Fibroblast of pulmonary artery (primary cell): Measurements from ENCODE around the gene NAB2.

Source experiments
- DNase-seq: peaks from one replicate; pipeline ENCODE4 v3.0.0-alpha.2; 2010; ENCODE audit warnings: low read depth
- H3K4me3 ChIP-seq: replicated peaks from 2 replicates; pipeline ENCODE4 v1.5.1; 2011; ENCODE audit warnings: low read depth, mild to moderate bottlenecking, control low read depth, low read length, moderate library complexity
- TF ChIP-seq, protein P1 (sequence below): IDR thresholded peaks from 2 replicates; pipeline ENCODE4 v1.5.1; 2011; ENCODE audit warnings: mild to moderate bottlenecking, control low read depth, low read length, inconsistent platforms; ENCODE audit errors: missing control alignments

NAB2 gene

GRCh38 chr12:57091638-57092528 lies 3.0 kb downstream of the NAB2 start:
- TF ChIP-seq, protein P1, sequence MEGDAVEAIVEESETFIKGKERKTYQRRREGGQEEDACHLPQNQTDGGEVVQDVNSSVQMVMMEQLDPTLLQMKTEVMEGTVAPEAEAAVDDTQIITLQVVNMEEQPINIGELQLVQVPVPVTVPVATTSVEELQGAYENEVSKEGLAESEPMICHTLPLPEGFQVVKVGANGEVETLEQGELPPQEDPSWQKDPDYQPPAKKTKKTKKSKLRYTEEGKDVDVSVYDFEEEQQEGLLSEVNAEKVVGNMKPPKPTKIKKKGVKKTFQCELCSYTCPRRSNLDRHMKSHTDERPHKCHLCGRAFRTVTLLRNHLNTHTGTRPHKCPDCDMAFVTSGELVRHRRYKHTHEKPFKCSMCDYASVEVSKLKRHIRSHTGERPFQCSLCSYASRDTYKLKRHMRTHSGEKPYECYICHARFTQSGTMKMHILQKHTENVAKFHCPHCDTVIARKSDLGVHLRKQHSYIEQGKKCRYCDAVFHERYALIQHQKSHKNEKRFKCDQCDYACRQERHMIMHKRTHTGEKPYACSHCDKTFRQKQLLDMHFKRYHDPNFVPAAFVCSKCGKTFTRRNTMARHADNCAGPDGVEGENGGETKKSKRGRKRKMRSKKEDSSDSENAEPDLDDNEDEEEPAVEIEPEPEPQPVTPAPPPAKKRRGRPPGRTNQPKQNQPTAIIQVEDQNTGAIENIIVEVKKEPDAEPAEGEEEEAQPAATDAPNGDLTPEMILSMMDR = no peak
- peak overlapping the region; percentile 94 for H3K4me3 ChIP-seq

DNA sequence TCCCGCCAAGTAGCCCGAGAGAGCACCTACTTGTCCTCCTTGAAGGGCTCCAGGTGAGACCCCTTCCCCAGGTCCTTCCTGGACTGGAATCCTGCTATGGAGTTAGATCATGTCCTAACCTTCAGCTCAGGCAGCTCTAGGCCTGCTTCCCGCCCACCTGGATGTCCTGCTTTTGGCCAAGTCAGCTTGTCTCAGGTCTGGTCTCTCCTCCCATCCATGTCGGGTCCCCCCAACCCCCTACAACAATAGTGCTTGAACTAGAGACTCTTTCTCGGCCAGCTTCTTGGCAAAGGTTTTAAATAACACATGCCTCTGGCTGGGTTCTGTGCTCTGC lies 3.6 kb downstream of the NAB2 start:
- DNase-seq = no peak
- peak overlapping the region; percentile 21 for H3K4me3 ChIP-seq
- TF ChIP-seq, protein P1 = no peak

More at GRCh38 chr12:57091638-57092528, 3.0 kb downstream of the NAB2 start:
- DNase-seq = no peak

DNA sequence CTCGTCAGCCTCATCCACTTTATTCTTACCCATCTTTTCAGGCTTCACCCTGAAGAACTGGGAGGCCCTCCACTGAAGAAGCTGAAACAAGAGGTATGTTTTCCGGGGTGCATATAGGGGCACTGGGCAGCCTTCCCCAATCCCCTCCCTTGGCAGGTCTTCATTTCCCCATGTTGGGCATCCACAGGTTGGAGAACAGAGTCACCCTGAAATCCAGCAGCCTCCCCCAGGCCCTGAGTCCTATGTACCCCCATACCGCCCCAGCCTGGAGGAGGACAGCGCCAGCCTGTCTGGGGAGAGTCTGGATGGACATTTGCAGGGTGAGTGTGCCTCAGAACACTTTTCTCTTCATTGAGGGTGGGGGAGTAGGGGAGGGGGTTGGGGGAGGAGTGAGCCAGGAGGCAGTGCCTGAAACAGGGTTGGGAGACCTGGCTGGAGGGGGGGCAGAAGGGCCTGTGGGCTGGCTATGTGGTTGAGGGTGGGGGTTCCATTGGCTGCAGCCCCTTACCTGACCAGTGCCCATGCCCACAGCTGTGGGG lies 4.0 kb downstream of the NAB2 start:
- H3K4me3 ChIP-seq = no peak overlapping the region
- DNase-seq = no peak
- TF ChIP-seq, protein P1 = no peak

GRCh38 chr12:57093415-57094207 lies 4.7 kb downstream of the NAB2 start:
- DNase-seq = peak; percentile 86
- peak overlapping the region; percentile 33 for H3K4me3 ChIP-seq
- TF ChIP-seq, protein P1 = peak; percentile 55

- TF ChIP-seq, protein P1 = no peak
- H3K4me3 ChIP-seq = no peak overlapping the region
- DNase-seq = no peak
These were observed 5.6 kb downstream of the NAB2 start for GRCh38 chr12:57094208-57095160.

- TF ChIP-seq, protein P1 = no peak
- DNase-seq = no peak
- no peak overlapping the region for H3K4me3 ChIP-seq
These were observed 6.5 kb downstream of the NAB2 start for GRCh38 chr12:57095440-57095839.
